NT2/D1 (cell line): ENCODE data around the gene SUN1.

ENCODE experiments used
- SUZ12 ChIP-seq: IDR thresholded peaks from 2 replicates; pipeline ENCODE4 v1.6.1; 2011; ENCODE audit not compliant: insufficient read length, insufficient read depth; ENCODE audit errors: extremely low read depth
- YY1 ChIP-seq: IDR thresholded peaks from 2 replicates; pipeline ENCODE4 v1.6.1; 2011; ENCODE audit not compliant: insufficient read length, insufficient read depth
- ZNF274 ChIP-seq: IDR thresholded peaks from 2 replicates; pipeline ENCODE4 v1.6.1; 2011; ENCODE audit warnings: mild to moderate bottlenecking, low read depth, low read length

- TF ChIP-seq ZNF274: no peak
- TF ChIP-seq SUZ12: no peak
- no peak for TF ChIP-seq YY1
These were observed 5.9 kb upstream of the SUN1 start for GRCh38 chr7:826230-826917.
